T follicular helper cell (primary cell): ENCODE measurements around the gene DRGX.

Experiments
- DNase-seq: peaks from one replicate; pipeline ENCODE4 v3.0.0-alpha.2; 2020; ENCODE audit warnings: low read depth

The DRGX gene

GRCh38 chr10:49407552-49408137 is 11.8 kb upstream of the DRGX start:
- DNase-seq, result peak; percentile 54

GRCh38 chr10:49407151-49407550 is 11.3 kb upstream of the DRGX start:
- DNase-seq, result no peak

GRCh38 chr10:49404321-49404878 is 8.5 kb upstream of the DRGX start:
- no peak for DNase-seq

- DNase-seq, result no peak
Observed at GRCh38 chr10:49403363-49403762, 7.5 kb upstream of the DRGX start.

DNA sequence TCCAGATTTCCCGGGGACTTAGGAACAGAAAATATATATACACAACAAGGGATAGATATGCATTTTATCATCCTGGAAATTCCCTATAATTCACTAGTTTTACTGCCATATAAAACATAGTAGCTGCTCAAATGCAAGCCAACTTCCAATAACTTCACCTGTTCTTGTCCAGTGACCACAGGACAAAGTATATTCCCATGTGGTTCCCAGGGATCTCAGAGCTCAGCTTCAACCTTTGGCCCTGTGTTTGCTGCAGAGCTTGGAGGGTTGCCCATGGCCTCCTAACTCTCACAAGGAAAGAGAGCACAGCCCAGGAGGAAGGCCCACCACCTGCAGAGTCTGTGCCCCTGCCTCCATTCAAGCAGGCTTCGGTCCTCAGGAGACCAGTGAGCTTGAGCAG is 4.5 kb upstream of the DRGX start:
- no peak for DNase-seq

GRCh38 chr10:49398986-49399385 is 3.1 kb upstream of the DRGX start:
- no peak for DNase-seq

- DNase-seq, result peak; percentile 17
Observed at GRCh38 chr10:49398000-49398861, 2.3 kb upstream of the DRGX start.

GRCh38 chr10:49397036-49397999 is 1.4 kb upstream of the DRGX start:
- DNase-seq, result no peak

- no peak for DNase-seq
Observed at GRCh38 chr10:49396666-49396999, 744 bp upstream of the DRGX start.

DNA sequence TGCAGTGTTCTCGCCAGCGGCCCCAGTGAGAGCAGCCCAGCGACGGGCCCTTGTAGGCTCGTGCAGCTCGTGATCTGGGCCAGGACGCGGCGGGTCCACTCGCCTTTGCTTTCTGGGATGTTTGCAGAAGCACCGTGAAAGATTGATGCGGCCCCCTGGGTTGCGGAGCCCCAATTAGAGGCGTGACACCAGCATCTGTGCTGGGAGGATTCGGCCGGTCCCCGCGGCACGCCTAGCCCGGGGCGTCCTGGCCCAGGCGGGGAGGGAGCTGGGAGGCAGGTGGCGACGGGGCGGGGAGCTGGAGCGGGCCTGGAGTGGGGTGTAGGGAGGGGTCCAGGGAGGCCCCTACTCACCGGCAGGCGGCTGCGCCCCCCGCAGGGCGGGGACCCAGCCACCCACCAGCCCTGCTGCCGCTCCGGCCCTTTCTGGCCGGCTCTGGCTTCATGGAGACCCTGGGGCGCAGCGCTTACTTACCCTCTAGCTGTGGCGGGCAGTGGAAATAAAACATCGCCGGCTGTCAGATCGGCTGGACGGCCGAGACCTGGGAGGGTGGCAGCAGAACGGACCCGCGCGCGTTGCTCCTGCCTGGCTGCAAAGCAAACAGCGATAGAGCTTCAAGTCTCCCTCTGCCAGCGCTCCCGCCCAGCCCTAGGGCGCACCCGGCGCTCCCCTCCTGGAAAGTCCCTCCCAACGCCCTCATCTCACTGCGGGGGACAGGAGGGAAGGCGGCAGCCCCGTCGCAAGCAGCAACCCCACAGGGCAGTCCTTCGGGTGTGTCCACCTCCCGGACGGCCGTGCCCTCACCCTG is 752 bp downstream of the DRGX start:
- no peak for DNase-seq

DNA sequence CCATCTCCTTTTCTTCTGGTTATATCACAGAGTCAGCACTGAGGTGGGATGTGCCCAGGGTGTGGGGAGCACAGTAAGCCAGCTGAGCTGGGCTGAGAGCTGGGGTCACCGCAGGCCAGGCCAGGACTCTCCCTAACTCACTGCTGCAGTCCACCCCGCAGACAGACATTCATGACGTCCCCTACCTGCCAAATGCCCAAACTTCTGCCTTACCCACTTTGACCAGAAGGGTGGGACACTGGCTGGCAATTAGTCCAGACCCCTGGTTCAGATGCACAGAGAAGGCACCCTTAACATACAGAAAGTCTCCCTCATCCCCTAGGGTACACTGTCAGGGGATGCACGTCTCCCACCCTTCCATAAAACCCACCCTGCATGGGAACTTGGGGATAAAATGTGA is 2.1 kb downstream of the DRGX start:
- no peak for DNase-seq

GRCh38 chr10:49393301-49393700 is 2.6 kb downstream of the DRGX start:
- DNase-seq, result no peak

GRCh38 chr10:49389361-49389933 is 6.4 kb downstream of the DRGX start:
- DNase-seq, result no peak

- no peak for DNase-seq
Observed at GRCh38 chr10:49388161-49388560, 7.7 kb downstream of the DRGX start.

GRCh38 chr10:49387071-49387470 is 8.8 kb downstream of the DRGX start:
- DNase-seq, result no peak

GRCh38 chr10:49385939-49386922 is 9.7 kb downstream of the DRGX start:
- no peak for DNase-seq

DNA sequence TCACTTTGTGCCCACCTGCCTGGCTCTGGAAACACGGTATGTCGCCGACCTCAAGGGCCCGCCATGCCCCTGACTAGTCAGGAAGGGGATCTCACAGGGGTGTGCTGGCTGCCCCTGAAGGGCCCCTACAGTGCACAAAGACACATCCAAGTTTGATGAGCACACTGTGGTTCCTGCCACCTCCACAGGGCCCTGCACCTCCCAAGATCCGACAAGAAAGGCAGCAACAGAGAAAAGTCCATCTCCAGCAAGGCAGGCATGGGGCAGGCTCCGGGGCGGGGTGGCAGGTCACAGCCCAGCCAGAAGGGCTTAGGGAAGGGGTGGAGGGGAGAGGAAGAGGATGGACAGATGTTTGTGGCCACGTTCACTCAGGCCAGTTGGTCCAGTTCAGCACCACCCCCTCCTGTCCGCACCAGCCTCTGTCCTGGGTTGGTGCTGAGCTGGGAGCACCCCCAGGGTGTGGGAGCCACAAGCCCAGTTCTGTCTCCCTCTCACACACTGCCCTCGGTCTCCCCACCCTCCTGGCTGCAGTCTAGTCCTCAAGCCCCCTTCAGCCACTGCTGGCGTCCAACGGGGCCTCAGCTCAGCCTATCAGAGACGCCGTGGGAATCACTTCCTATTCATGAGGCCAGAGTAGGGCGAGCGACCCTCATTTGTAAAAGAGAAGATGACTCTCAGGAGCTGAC is 11.5 kb downstream of the DRGX start:
- DNase-seq, result no peak

DNA sequence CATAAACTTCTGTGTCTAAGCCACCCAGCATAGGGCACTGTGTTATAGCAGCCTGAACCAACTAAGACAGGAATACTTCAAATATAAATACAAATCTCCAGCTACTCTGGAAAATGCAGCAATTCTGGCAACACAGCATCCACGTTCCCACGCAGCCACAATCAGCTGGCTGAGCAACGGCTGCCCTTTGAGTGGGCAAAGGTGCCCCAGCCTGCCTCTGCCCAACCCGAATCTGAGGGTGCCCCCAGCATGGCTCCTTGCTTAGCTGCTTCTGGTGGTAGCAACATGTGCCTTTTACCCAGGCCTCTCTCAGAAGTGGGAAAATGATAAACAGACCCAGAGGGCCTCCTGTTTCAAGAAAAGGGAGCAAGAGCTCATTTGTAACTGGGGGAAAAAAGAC is 12.0 kb downstream of the DRGX start:
- no peak for DNase-seq

GRCh38 chr10:49382826-49383225 is 13.1 kb downstream of the DRGX start:
- DNase-seq, result no peak
